ENCODE measurements around the gene CEP57L1.

DNA sequence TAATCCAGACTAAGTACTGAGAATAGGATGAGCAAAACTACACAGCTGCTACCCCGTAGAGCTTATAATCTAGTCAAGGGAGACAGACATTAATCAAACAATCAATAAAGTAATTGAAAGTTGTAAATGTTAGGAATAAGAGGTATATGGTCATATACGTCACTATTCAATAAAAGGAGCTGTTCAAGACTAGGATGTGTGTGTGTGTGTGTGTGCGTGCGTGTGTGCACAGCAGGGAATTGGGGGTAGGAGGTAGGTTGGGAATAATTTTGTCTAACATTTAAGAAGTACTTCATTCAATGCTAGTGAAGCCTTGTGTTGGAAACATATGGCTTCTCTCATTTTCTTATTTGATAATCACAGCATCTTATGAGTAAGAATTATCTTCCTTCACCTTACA is 42.5 kb upstream of the CEP57L1 start:
- TF ChIP-seq, protein P1, sequence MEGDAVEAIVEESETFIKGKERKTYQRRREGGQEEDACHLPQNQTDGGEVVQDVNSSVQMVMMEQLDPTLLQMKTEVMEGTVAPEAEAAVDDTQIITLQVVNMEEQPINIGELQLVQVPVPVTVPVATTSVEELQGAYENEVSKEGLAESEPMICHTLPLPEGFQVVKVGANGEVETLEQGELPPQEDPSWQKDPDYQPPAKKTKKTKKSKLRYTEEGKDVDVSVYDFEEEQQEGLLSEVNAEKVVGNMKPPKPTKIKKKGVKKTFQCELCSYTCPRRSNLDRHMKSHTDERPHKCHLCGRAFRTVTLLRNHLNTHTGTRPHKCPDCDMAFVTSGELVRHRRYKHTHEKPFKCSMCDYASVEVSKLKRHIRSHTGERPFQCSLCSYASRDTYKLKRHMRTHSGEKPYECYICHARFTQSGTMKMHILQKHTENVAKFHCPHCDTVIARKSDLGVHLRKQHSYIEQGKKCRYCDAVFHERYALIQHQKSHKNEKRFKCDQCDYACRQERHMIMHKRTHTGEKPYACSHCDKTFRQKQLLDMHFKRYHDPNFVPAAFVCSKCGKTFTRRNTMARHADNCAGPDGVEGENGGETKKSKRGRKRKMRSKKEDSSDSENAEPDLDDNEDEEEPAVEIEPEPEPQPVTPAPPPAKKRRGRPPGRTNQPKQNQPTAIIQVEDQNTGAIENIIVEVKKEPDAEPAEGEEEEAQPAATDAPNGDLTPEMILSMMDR (conservative IDR thresholded peaks at IDR 0.05 in 1 of 2, IDR thresholded peaks at IDR 0.05 in 1 of 2; ENCODE audit: extremely low read depth in 1 of 2, insufficient read depth in 1 of 2, low read depth in 1 of 2, low read length in 2 of 2), result no peak
- no peak for TF ChIP-seq EZH2 (IDR thresholded peaks at IDR 0.05; ENCODE audit: borderline replicate concordance, low read length)

All from mammary epithelial cell (primary cell).